CD4-positive, alpha-beta T cell (primary cell): ENCODE results near the gene MEST. TPM values are rescaled to one million over a fixed set of nuclear protein-coding genes. Genes with fewer than 3 reads are reported as not detected.
"Not testable (repeated sequence)": the region's sequence is repeated elsewhere in the genome, so short reads cannot be mapped to it uniquely, and the experiment has no call there.

Experiments used
- ATAC-seq: fragments of 200-7000 bp; cut with Tn5 transposase; one replicate; pipeline ENCODE4 v1.10.0; 2022; ENCODE audit warnings: mild to moderate bottlenecking; ENCODE audit not compliant: poor library complexity
- CTCF ChIA-PET: fragments of 350-600 bp; sonication (Branson Sonifier 250); formaldehyde crosslinking; loops from one replicate; lab custom pipeline; 2021; ENCODE audit warnings: antibody characterized with exemption, inconsistent platforms; lab: Charles Lee
- POLR2A ChIA-PET: fragments of 350-600 bp; sonication (Branson Sonifier 250); formaldehyde crosslinking; loops from one replicate; lab custom pipeline; 2021; ENCODE audit warnings: antibody characterized with exemption, inconsistent platforms; lab: Charles Lee
- DNase-seq, 14 experiments: peaks; one replicate each; pipeline ENCODE4 v3.0.0-alpha.2; 2013 to 2020; ENCODE audit warnings: mixed read lengths in 2 of 14
- H3K27ac ChIP-seq, 2 donors: one replicate each; pipeline versions ENCODE4 v1.5.1 to v1.7.0; 2013; ENCODE audit warnings: low read length in 2 of 2, low read depth in 1 of 2, mild to moderate bottlenecking in 1 of 2
- H3K27me3 ChIP-seq, 2 experiments: 1 replicate in 1 of 2; 2 replicates in 1 of 2; pipeline versions ENCODE4 v1.6.1 to v1.7.0; 2013; ENCODE audit warnings: low read length in 2 of 2, control low read depth in 1 of 2, mild to moderate bottlenecking in 1 of 2, moderate library complexity in 1 of 2; ENCODE audit not compliant: insufficient read depth in 2 of 2, control insufficient read depth in 1 of 2
- H3K36me3 ChIP-seq: one replicate; pipeline ENCODE4 v1.6.1; 2013; ENCODE audit warnings: low read length, control low read depth; ENCODE audit not compliant: insufficient read depth
- H3K4me1 ChIP-seq: one replicate; pipeline ENCODE4 v1.6.1; 2013; ENCODE audit warnings: low read length, control low read depth; ENCODE audit not compliant: insufficient read depth
- H3K4me3 ChIP-seq: one replicate; pipeline ENCODE4 v1.5.1; 2013; ENCODE audit warnings: mild to moderate bottlenecking, low read length, moderate library complexity
- H3K9me3 ChIP-seq, 2 experiments: 1 replicate in 1 of 2; 2 replicates in 1 of 2; pipeline versions ENCODE4 v1.6.1 to v1.7.0; 2013; ENCODE audit warnings: low read length in 2 of 2, mild to moderate bottlenecking in 2 of 2, control low read depth in 1 of 2, moderate library complexity in 1 of 2; ENCODE audit not compliant: control insufficient read depth in 1 of 2, insufficient read depth in 1 of 2
- H3K27ac Mint-ChIP-seq: one replicate; pipeline ENCODE4 v1.8.0; 2020; ENCODE audit warnings: mixed read lengths
- H3K27me3 Mint-ChIP-seq: one replicate; pipeline ENCODE4 v1.8.0; 2021; ENCODE audit warnings: mixed read lengths
- H3K36me3 Mint-ChIP-seq: one replicate; pipeline ENCODE4 v1.8.0; 2021; ENCODE audit warnings: low read depth, mixed read lengths
- H3K4me1 Mint-ChIP-seq: one replicate; pipeline ENCODE4 v1.8.0; 2021; ENCODE audit warnings: low read depth, mixed read lengths
- H3K4me3 Mint-ChIP-seq: one replicate; pipeline ENCODE4 v1.8.0; 2020; ENCODE audit warnings: mild to moderate bottlenecking, mixed read lengths
- H3K9me3 Mint-ChIP-seq: one replicate; pipeline ENCODE4 v1.8.0; 2020; ENCODE audit warnings: mixed read lengths
- intact Hi-C, 2 experiments: fragments of 100-400 bp; cut with DNase I in 1 of 2; cut with micrococcal nuclease in 1 of 2; formaldehyde crosslinking; loops; one replicate each; pipeline versions ENCODE4 v1.15.1 to v1.9.0; 2023 to 2025; cut with DNase I, micrococcal nuclease
- total RNA-seq, 174 experiments: library from RNA in 2 of 174; stranded (reverse) in 2 of 174; gene quantifications; one replicate each; pipeline ENCODE4 v1.2.3 and lab custom pipeline; 2021 to 2026
- TF ChIP-seq, protein P1 (sequence below): fragments of 200-600 bp; IDR thresholded peaks from one replicate; pipeline ENCODE4 v1.8.0; 2022; ENCODE audit warnings: antibody characterized with exemption, mild to moderate bottlenecking

The MEST gene
- total RNA-seq, 2 experiments from 2014 or later: 2.7 to 2.9 TPM

DNA sequence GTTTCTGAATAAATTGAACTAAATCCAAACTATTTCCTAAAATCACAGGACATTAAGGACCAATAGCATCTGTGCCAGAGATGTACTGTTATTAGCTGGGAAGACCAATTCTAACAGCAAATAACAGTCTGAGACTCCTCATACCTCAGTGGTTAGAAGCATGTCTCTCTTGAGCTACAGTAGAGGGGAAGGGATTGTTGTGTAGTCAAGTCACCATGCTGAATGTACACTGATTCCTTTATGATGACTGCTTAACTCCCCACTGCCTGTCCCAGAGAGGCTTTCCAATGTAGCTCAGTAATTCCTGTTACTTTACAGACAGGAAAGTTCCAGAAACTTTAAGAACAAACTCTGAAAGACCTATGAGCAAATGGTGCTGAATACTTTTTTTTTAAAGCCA, 13.9 kb downstream of the MEST start:
- peaks cover 25% of the 10 kb centered on the region for H3K36me3 Mint-ChIP-seq
- no peak overlapping the region for H3K27ac Mint-ChIP-seq
- H3K36me3 ChIP-seq: peaks cover 34% of the 10 kb centered on the region
- no peaks in the 10 kb centered on the region for H3K4me1 ChIP-seq
- H3K9me3 Mint-ChIP-seq: no peaks in the 10 kb centered on the region
- DNase-seq: no peak
- CTCF ChIA-PET: interaction anchor here (0.5 to 0.7 kb wide), 2 partner anchors 94 to 963 kb away, joined by 3 to 4 read pairs; no protein-coding TSS in a partner anchor
- ATAC-seq: no peak
- H3K4me3 ChIP-seq: no peak overlapping the region
- TF ChIP-seq, protein P1, sequence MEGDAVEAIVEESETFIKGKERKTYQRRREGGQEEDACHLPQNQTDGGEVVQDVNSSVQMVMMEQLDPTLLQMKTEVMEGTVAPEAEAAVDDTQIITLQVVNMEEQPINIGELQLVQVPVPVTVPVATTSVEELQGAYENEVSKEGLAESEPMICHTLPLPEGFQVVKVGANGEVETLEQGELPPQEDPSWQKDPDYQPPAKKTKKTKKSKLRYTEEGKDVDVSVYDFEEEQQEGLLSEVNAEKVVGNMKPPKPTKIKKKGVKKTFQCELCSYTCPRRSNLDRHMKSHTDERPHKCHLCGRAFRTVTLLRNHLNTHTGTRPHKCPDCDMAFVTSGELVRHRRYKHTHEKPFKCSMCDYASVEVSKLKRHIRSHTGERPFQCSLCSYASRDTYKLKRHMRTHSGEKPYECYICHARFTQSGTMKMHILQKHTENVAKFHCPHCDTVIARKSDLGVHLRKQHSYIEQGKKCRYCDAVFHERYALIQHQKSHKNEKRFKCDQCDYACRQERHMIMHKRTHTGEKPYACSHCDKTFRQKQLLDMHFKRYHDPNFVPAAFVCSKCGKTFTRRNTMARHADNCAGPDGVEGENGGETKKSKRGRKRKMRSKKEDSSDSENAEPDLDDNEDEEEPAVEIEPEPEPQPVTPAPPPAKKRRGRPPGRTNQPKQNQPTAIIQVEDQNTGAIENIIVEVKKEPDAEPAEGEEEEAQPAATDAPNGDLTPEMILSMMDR: no peak
- H3K27me3 ChIP-seq: no peaks in the 10 kb centered on the region
- no peak overlapping the region for H3K27ac ChIP-seq
- intact Hi-C loops: no loop called here
- no peaks in the 10 kb centered on the region for H3K27me3 Mint-ChIP-seq
- no peak overlapping the region for H3K4me3 Mint-ChIP-seq
- H3K4me1 Mint-ChIP-seq: no peaks in the 10 kb centered on the region
- no peaks in the 10 kb centered on the region for H3K9me3 ChIP-seq
- POLR2A ChIA-PET: no interaction called here

DNA sequence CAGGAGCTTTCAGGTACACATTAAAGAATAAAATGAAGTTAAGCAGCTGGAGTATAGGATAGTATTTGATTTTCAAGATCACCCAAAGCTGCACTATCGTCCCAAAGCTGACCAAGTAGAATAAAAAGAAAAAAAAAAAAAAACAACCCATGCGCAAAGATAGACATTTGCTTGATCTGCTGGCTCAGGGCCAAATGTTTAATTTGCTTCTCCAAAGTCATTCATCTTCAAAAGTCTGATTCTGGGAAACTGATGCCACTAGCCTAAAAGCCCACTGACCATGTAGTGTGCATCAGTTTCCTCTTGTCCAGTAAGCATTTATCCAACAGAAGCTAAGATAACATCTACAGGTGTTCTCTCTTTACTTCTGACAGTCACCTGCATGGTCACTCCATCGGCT, 14.5 kb downstream of the MEST start:
- Histone ChIP-seq H3K4me1 (no peaks in the 10 kb centered on the region), H3K9me3 (no peaks in the 10 kb centered on the region), H3K36me3 (peaks cover 34% of the 10 kb centered on the region), H3K27me3 (no peaks in the 10 kb centered on the region), H3K27ac (no peak overlapping the region), H3K4me3 (no peak overlapping the region)
- Mint-ChIP-seq H3K27ac (no peak overlapping the region), H3K27me3 (no peaks in the 10 kb centered on the region), H3K4me3 (no peak overlapping the region), H3K4me1 (no peaks in the 10 kb centered on the region), H3K9me3 (no peaks in the 10 kb centered on the region), H3K36me3 (peaks cover 25% of the 10 kb centered on the region)
- ATAC-seq (no peak), DNase-seq (no peak)
- intact Hi-C loops: no loop called here
- ChIA-PET CTCF (no interaction called here), POLR2A (no interaction called here)
- TF ChIP-seq, protein P1: no peak

- H3K27me3 Mint-ChIP-seq, H3K27me3 ChIP-seq: not testable (repeated sequence)
- POLR2A ChIA-PET: interaction anchor here (0.7 kb wide), 1 partner anchor 79 kb away, joined by 4 read pairs; no protein-coding TSS in a partner anchor
Measured at GRCh38 chr7:130512038-130512437, 20.2 kb downstream of the MEST start.

GRCh38 chr7:130513447-130513846, 21.6 kb downstream of the MEST start:
- Histone ChIP-seq H3K27ac (no peak overlapping the region), H3K4me1 (no peaks in the 10 kb centered on the region), H3K36me3 (peaks cover 6% of the 10 kb centered on the region), H3K4me3 (no peak overlapping the region), H3K9me3 (no peaks in the 10 kb centered on the region), H3K27me3 (no peaks in the 10 kb centered on the region)
- ChIA-PET CTCF (no interaction called here), POLR2A (no interaction called here)
- H3K27me3 Mint-ChIP-seq: no peaks in the 10 kb centered on the region
- H3K36me3 Mint-ChIP-seq: no peaks in the 10 kb centered on the region
- no peak for ATAC-seq
- no peaks in the 10 kb centered on the region for H3K4me1 Mint-ChIP-seq
- no peak overlapping the region for H3K4me3 Mint-ChIP-seq
- DNase-seq: no peak
- intact Hi-C loops: no loop called here
- no peak overlapping the region for H3K27ac Mint-ChIP-seq
- TF ChIP-seq, protein P1: no peak
- no peaks in the 10 kb centered on the region for H3K9me3 Mint-ChIP-seq

More at GRCh38 chr7:130512038-130512437, 20.2 kb downstream of the MEST start:
- H3K36me3 Mint-ChIP-seq, intact Hi-C loops, H3K9me3 ChIP-seq, H3K4me1 ChIP-seq, H3K9me3 Mint-ChIP-seq, H3K4me3 Mint-ChIP-seq, H3K4me1 Mint-ChIP-seq, DNase-seq, H3K27ac Mint-ChIP-seq, CTCF ChIA-PET, H3K27ac ChIP-seq, H3K4me3 ChIP-seq, ATAC-seq: not testable (repeated sequence)
- peaks cover 17% of the 10 kb centered on the region for H3K36me3 ChIP-seq
